ENCODE data around the gene HOXB8. TPM values are rescaled to one million over a fixed set of nuclear protein-coding genes. Genes with fewer than 3 reads are reported as not detected.

HOXB8 gene
- not detected in 2 replicates for total RNA-seq

DNA sequence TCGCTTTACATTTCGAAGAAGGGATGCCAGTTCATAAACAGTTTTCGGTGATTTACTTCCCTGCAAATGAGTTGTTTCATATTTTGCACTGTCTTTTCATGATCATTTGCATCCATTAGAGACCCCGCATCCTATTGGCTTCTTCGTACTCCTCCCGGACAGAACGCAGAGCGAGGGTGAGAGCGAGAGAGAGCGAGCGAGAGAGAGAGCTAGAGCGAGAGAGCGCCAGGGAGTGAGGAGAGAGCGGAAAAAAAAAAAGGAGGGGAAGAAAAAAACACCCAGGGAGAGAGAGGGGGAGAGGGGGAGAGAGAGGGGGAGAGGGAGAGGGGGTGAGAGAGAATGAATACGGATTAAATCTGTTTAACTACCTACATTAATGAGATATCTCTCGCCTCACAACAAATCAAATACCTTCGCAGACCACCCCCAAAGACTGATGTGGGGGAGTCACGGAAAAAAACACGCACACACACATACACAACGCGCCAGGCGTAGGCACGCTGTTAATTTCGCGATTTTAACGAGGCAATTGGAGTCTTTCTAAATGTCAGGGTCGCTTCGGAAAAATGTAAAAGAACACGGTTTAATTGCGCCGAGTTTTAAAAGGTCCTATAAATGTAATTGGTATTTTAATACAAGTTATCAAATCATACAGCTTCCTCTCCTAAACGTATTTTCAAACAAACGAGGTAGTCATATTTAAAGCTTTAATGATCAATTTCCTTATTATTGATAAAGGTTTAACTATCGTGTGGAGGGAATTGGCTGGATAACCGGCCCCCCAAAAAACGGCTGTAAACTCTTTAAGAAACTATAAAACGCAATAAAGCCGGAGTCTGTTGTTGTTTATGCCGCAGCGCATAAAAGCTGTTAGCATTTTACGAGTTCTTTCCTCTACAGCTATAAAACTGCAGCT lies at the start of gene HOXB8:
TSS of gene HOXB8 (minus strand) at position 246 of the 916 bp plus-strand sequence. CDS start 588 bp downstream, outside the sequence.
- Mint-ChIP-seq H3K9me3 (no peaks in the 10 kb centered on the region), H3K27me3 (ENCODE audit: low read depth) (peaks cover 82% of the 10 kb centered on the region), H3K36me3 (ENCODE audit: low read depth) (no peaks in the 10 kb centered on the region), H3K27ac (peak within 1 kb of the TSS; percentile 54), H3K4me1 (ENCODE audit: low read depth) (peaks cover 45% of the 10 kb centered on the region), H3K4me3 (ENCODE audit: low read depth) (no peak within 1 kb of the TSS)
- intact Hi-C loops (cut with micrococcal nuclease), result loop anchor here (10.0 kb wide), 1 partner anchor 1349 kb away; the partner anchor contains the start of gene DLX4
- no peak for DNase-seq (ENCODE audit: low spot score)

DNA sequence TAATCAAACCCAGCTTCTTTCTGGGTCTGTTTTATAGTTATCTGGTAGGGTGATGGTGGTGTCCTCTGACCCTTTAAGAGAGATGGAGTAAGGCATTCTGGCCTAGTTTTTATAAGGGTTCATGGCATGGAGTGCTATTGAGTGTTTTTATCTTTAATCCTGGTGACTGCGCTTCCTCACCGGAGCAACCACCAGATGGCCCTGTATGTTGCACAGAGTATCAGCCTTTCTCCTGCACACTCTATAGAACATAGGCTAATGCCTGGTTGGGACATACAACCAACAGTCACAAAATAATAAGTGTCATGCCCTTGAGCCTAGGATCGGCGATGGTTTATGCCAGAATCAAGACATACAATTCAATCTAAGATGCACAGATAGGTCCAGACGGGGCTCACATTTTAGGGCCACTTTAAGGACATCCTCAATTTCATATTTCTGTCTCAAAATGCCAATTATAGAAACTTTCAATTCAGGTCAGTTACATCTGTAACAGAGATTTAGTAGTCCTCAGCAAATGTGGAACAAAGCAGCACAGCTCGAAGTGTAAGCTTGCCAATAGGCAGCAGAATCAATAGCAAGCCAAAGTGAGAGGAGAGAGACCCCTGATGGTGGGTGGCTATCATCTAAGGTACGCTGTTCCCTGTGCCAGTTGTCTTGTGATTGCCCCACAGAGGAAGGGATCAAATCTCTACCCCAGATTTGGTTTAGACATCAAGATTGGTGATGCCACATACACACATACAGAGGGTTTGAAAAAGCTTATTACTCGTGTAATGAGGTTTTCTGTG lies 48.2 kb upstream of the HOXB8 start:
- Mint-ChIP-seq H3K9me3 (no peaks in the 10 kb centered on the region), H3K27me3 (ENCODE audit: low read depth) (peaks cover 22% of the 10 kb centered on the region), H3K27ac (no peak overlapping the region), H3K4me1 (ENCODE audit: low read depth) (no peaks in the 10 kb centered on the region), H3K4me3 (ENCODE audit: low read depth) (no peak overlapping the region), H3K36me3 (ENCODE audit: low read depth) (no peaks in the 10 kb centered on the region)
- intact Hi-C loops (cut with micrococcal nuclease), result no loop called here
- no peak for DNase-seq (ENCODE audit: low spot score)

DNA sequence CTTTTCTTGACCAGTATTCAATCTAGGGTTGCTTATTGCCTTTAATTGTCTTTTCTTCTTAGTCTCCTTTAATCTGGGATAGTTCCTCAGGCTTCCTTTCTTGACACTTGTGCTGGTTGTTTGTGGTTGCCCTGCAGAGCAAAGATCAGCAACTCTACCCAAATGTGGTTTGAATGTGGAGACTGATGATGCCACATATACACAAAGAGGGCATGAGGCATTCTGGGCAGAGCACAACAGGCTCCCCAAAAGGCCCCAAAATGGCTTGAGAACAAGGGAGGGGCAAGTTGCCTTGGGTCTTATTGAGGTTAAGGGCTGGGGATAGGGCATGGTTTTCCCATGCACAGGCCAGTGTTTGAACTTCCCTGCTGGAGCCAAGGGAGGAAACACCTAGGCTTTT lies 40.8 kb upstream of the HOXB8 start:
- intact Hi-C loops (cut with micrococcal nuclease), result no loop called here
- Mint-ChIP-seq H3K36me3 (ENCODE audit: low read depth) (no peaks in the 10 kb centered on the region), H3K27ac (no peak overlapping the region), H3K4me1 (ENCODE audit: low read depth) (peaks cover 5% of the 10 kb centered on the region), H3K9me3 (no peaks in the 10 kb centered on the region), H3K27me3 (ENCODE audit: low read depth) (peaks cover 37% of the 10 kb centered on the region), H3K4me3 (ENCODE audit: low read depth) (no peak overlapping the region)
- no peak for DNase-seq (ENCODE audit: low spot score)

DNA sequence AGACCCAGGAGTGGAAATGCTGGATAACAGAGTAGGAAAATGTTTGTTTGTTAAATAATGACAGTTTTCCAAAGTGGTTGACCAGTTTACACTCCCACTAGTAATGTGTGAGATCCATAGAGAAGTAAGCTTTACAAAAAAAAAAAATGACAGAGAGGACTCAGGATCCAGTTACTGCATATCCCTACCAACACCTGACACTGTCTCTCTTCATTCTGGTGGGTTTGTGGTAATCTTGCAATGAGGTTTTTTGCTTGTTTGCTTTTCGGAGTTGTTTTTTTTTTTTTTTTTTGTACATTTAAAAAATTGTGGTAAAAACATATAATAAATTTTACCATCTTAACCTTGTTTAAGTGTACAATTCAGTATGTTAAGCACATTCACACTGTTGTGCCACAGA lies 34.6 kb upstream of the HOXB8 start:
- DNase-seq (ENCODE audit: low spot score), result no peak
- Mint-ChIP-seq H3K27ac (no peak overlapping the region), H3K4me3 (ENCODE audit: low read depth) (no peak overlapping the region), H3K36me3 (ENCODE audit: low read depth) (no peaks in the 10 kb centered on the region), H3K27me3 (ENCODE audit: low read depth) (peaks cover 58% of the 10 kb centered on the region), H3K9me3 (no peaks in the 10 kb centered on the region), H3K4me1 (ENCODE audit: low read depth) (peaks cover 19% of the 10 kb centered on the region)
- intact Hi-C loops (cut with micrococcal nuclease), result loop anchor here (5.0 kb wide), 1 partner anchor 37 kb away; the partner anchor contains the start of gene HOXB7

GRCh38 chr17:48647963-48648245 lies 32.8 kb upstream of the HOXB8 start:
- H3K27ac Mint-ChIP-seq, result no peak overlapping the region
- no peaks in the 10 kb centered on the region for H3K9me3 Mint-ChIP-seq
- intact Hi-C loops (cut with micrococcal nuclease), result loop anchor here (5.0 kb wide), 1 partner anchor 36 kb away; the partner anchor contains the start of gene HOXB7
- peak overlapping the region; percentile 26 for H3K4me3 Mint-ChIP-seq (ENCODE audit: low read depth)
- no peak for DNase-seq (ENCODE audit: low spot score)
- H3K4me1 Mint-ChIP-seq (ENCODE audit: low read depth), result peaks cover 19% of the 10 kb centered on the region
- peaks cover 69% of the 10 kb centered on the region for H3K27me3 Mint-ChIP-seq (ENCODE audit: low read depth)
- H3K36me3 Mint-ChIP-seq (ENCODE audit: low read depth), result no peaks in the 10 kb centered on the region

DNA sequence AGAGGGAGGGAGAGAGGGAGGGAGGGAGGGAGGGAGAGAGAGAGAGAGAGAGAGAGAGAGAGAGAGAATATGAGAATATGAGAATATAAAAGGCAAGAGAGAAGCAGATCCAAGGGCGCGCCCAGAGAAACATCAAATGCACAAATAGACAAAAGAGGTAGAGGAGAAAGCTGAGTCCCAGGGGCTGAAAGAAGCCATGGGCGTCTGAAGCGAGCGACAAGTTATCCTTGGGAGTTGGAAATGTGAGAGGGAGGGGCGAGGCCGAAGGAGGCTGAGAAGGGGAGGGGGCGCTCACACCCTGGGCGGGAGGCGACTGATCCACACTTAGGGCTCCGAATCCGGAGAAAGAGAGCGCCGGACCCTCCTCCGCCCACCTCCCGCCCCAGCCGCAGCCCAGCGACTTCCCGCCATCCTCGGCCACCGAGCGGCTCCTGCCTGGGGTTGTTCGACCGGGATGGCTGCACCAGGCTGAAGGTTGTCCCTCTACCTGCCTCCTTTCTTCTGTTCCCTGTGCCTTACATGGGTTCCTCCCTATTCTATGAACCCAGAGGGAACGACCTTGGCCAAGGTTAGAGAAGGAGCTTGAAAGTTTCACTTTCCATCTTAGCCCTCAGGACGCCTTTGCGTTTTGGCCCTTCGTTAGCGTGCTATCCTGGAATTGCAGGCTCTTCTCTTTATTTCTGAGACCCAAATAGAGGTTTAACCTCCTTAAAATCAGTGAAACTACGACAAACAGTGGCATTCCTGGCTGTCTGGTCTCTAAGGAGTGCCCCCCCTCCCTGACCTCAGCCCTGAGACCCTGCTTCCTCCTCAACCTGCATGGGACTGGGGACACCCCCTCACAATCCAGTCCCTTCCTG lies 32.2 kb upstream of the HOXB8 start:
- Mint-ChIP-seq H3K4me1 (ENCODE audit: low read depth) (peaks cover 17% of the 10 kb centered on the region), H3K36me3 (ENCODE audit: low read depth) (no peaks in the 10 kb centered on the region), H3K27me3 (ENCODE audit: low read depth) (peaks cover 71% of the 10 kb centered on the region), H3K9me3 (no peaks in the 10 kb centered on the region), H3K27ac (no peak overlapping the region), H3K4me3 (ENCODE audit: low read depth) (peak overlapping the region; percentile 75)
- intact Hi-C loops (cut with micrococcal nuclease), result loop anchor here (5.0 kb wide), 1 partner anchor 35 kb away; the partner anchor contains the start of gene HOXB7
- no peak for DNase-seq (ENCODE audit: low spot score)

- Mint-ChIP-seq H3K27me3 (ENCODE audit: low read depth) (peaks cover 75% of the 10 kb centered on the region), H3K4me3 (ENCODE audit: low read depth) (peak overlapping the region; percentile 75), H3K27ac (no peak overlapping the region), H3K36me3 (ENCODE audit: low read depth) (no peaks in the 10 kb centered on the region), H3K4me1 (ENCODE audit: low read depth) (peaks cover 14% of the 10 kb centered on the region), H3K9me3 (no peaks in the 10 kb centered on the region)
- intact Hi-C loops (cut with micrococcal nuclease), result loop anchor here (5.0 kb wide), 1 partner anchor 34 kb away; the partner anchor contains the start of gene HOXB7
- DNase-seq (ENCODE audit: low spot score), result no peak
Observed at GRCh38 chr17:48646183-48647102, 31.4 kb upstream of the HOXB8 start.

GRCh38 chr17:48645639-48646182 lies 30.6 kb upstream of the HOXB8 start:
- no peak for DNase-seq (ENCODE audit: low spot score)
- Mint-ChIP-seq H3K9me3 (no peaks in the 10 kb centered on the region), H3K4me3 (ENCODE audit: low read depth) (peak overlapping the region; percentile 6), H3K36me3 (ENCODE audit: low read depth) (no peaks in the 10 kb centered on the region), H3K4me1 (ENCODE audit: low read depth) (peaks cover 16% of the 10 kb centered on the region), H3K27ac (no peak overlapping the region), H3K27me3 (ENCODE audit: low read depth) (peaks cover 83% of the 10 kb centered on the region)
- intact Hi-C loops (cut with micrococcal nuclease), result loop anchor here (5.0 kb wide), 1 partner anchor 33 kb away; the partner anchor contains the start of gene HOXB7

DNA sequence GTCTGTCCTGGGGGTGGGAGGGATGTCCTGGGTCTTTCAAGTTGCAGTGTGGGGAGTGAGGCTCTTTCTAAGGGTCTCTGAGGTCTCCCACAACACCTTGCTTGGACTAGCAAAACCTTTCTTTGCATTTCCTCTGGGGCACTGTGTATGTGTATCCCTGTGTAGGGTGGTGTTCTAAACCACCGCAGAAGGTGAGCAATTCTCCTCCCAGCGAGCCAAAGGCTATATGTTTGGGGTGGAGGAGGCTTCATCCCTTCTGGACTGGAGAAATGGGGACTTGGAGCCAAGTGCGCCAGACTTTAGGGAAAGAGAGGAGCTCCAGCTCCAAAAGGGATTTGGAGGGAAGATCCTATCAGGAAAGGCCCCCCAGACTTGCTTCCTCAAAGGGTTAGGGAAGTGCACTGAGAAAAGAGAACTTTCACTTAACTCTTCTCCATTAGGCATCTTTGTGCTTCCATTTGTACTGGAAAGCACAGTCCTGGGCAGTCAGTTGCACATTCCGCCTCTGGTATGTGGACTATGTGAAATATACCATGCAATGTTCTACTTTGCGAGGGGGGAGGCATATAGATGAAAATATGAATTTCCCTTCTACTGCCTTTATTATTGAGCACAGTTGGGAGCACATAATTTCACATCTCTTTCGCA lies 29.9 kb upstream of the HOXB8 start:
- Mint-ChIP-seq H3K9me3 (no peaks in the 10 kb centered on the region), H3K36me3 (ENCODE audit: low read depth) (no peaks in the 10 kb centered on the region), H3K4me1 (ENCODE audit: low read depth) (peaks cover 16% of the 10 kb centered on the region), H3K27ac (no peak overlapping the region), H3K27me3 (ENCODE audit: low read depth) (peaks cover 84% of the 10 kb centered on the region), H3K4me3 (ENCODE audit: low read depth) (no peak overlapping the region)
- no peak for DNase-seq (ENCODE audit: low spot score)
- intact Hi-C loops (cut with micrococcal nuclease), result loop anchor here (5.0 kb wide), 1 partner anchor 33 kb away; the partner anchor contains the start of gene HOXB7

GRCh38 chr17:48644159-48644558 lies 29.1 kb upstream of the HOXB8 start:
- intact Hi-C loops (cut with micrococcal nuclease), result no loop called here
- Mint-ChIP-seq H3K4me1 (ENCODE audit: low read depth) (peaks cover 16% of the 10 kb centered on the region), H3K27ac (no peak overlapping the region), H3K36me3 (ENCODE audit: low read depth) (no peaks in the 10 kb centered on the region), H3K4me3 (ENCODE audit: low read depth) (no peak overlapping the region), H3K27me3 (ENCODE audit: low read depth) (peaks cover 86% of the 10 kb centered on the region), H3K9me3 (no peaks in the 10 kb centered on the region)
- no peak for DNase-seq (ENCODE audit: low spot score)

DNA sequence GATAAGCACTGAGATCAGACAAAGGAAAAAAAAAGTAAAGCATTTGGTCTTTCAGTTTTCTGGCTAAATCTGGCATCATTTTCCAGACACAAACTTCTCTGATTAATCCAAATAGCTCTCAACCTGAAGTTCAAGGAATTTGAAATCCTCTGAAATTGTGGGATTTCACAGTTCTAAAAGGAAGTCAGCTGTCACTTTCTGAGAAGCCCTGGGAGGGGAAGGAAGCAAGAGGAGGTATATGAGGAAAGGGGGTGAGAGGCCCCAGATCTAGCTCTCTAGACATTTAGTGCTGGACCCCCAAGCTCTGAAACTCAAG lies 28.6 kb upstream of the HOXB8 start:
- H3K4me1 Mint-ChIP-seq (ENCODE audit: low read depth), result peaks cover 16% of the 10 kb centered on the region
- no peak overlapping the region for H3K27ac Mint-ChIP-seq
- intact Hi-C loops (cut with micrococcal nuclease), result no loop called here
- H3K27me3 Mint-ChIP-seq (ENCODE audit: low read depth), result peaks cover 90% of the 10 kb centered on the region
- DNase-seq (ENCODE audit: low spot score), result no peak
- no peak overlapping the region for H3K4me3 Mint-ChIP-seq (ENCODE audit: low read depth)
- H3K9me3 Mint-ChIP-seq, result no peaks in the 10 kb centered on the region
- no peaks in the 10 kb centered on the region for H3K36me3 Mint-ChIP-seq (ENCODE audit: low read depth)
